Neutrophil (primary cell): ENCODE data around the gene SCP2.

ENCODE experiments used
- H3K27ac ChIP-seq: fragments of 200-600 bp; sonication (generic); 2 replicates; pipeline ENCODE4 v1.5.1; 2016; ENCODE audit warnings: mild to moderate bottlenecking, moderate library complexity
- H3K27me3 ChIP-seq: fragments of 200-600 bp; sonication (generic); 2 replicates; pipeline ENCODE4 v1.6.0; 2016; ENCODE audit warnings: mild to moderate bottlenecking
- H3K36me3 ChIP-seq: fragments of 200-600 bp; sonication (generic); 2 replicates; pipeline ENCODE4 v1.5.1; 2017
- H3K4me1 ChIP-seq, 2 experiments: fragments of 200-600 bp in 1 of 2; sonication (generic) in 1 of 2; 1 replicate in 1 of 2; 2 replicates in 1 of 2; pipeline versions ENCODE4 v1.5.1 to v1.6.1; 2013 to 2016; ENCODE audit warnings: low read depth in 1 of 2, low read length in 1 of 2, mild to moderate bottlenecking in 1 of 2, moderate library complexity in 1 of 2; ENCODE audit not compliant: control insufficient read depth in 1 of 2, insufficient read depth in 1 of 2
- H3K4me3 ChIP-seq, 2 experiments: fragments of 200-600 bp in 1 of 2; sonication (generic) in 1 of 2; 1 replicate in 1 of 2; 2 replicates in 1 of 2; pipeline ENCODE4 v1.5.1; 2013 to 2016; ENCODE audit warnings: low read depth in 1 of 2, low read length in 1 of 2, mild to moderate bottlenecking in 1 of 2, moderate library complexity in 1 of 2
- H3K9me3 ChIP-seq: fragments of 200-600 bp; sonication (generic); 2 replicates; pipeline ENCODE4 v1.5.1; 2016
- TF ChIP-seq, protein P1 (sequence below): fragments of 200-600 bp; sonication (generic); IDR thresholded peaks from 2 replicates; pipeline ENCODE4 v1.5.1; 2016; ENCODE audit warnings: antibody characterized with exemption

SCP2 gene

DNA sequence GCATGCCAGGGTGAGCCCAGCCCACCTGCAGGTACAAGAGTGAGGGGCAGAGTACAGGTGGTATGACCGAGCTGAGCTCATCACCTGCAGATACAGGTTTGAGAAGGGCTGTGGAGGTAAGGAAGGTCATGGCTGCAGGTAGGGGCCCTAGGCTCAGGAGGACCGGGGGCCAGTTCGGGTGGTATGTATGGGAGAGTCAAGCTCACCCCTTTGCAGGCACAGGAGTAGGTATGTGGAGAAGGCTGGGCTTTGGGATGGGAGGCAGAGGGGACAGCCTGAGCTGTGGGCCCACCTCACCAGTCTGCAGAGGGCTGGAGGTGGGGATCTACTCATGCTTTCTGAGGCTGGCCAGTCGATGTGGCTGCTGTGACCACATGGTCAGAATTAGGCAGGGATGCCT lies 152.2 kb downstream of the SCP2 start:
- Histone ChIP-seq H3K27ac (no peak overlapping the region), H3K4me3 (no peak overlapping the region)

DNA sequence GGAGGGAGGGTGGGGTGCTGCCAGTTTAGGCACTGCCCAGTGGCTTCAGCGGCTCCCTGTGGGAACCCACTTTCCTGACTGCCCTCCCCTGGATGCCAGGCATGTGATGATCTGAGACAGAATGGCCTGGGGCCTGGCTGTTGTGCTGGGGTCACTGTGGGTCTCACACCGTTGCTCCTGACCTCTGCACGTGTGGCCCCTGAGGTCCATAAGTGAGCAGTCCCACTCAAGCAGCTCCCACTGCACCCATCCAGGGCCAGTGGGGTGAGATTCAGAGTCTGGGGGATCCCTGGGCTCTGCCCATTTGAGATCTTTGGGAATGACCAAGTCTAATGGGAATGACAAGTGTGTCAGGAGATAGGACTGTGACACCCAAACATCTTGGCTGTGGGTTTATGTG lies 153.0 kb downstream of the SCP2 start:
- no peaks in the 10 kb centered on the region for H3K27me3 ChIP-seq
- H3K27ac ChIP-seq = no peak overlapping the region
- TF ChIP-seq, protein P1, sequence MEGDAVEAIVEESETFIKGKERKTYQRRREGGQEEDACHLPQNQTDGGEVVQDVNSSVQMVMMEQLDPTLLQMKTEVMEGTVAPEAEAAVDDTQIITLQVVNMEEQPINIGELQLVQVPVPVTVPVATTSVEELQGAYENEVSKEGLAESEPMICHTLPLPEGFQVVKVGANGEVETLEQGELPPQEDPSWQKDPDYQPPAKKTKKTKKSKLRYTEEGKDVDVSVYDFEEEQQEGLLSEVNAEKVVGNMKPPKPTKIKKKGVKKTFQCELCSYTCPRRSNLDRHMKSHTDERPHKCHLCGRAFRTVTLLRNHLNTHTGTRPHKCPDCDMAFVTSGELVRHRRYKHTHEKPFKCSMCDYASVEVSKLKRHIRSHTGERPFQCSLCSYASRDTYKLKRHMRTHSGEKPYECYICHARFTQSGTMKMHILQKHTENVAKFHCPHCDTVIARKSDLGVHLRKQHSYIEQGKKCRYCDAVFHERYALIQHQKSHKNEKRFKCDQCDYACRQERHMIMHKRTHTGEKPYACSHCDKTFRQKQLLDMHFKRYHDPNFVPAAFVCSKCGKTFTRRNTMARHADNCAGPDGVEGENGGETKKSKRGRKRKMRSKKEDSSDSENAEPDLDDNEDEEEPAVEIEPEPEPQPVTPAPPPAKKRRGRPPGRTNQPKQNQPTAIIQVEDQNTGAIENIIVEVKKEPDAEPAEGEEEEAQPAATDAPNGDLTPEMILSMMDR = no peak
- H3K4me3 ChIP-seq = no peak overlapping the region
- H3K36me3 ChIP-seq = no peaks in the 10 kb centered on the region
- H3K9me3 ChIP-seq = no peaks in the 10 kb centered on the region
- H3K4me1 ChIP-seq = no peaks in the 10 kb centered on the region

More for the DNA sequence above, 152.2 kb downstream of the SCP2 start:
- H3K27me3 ChIP-seq = no peaks in the 10 kb centered on the region
- no peaks in the 10 kb centered on the region for H3K4me1 ChIP-seq
- TF ChIP-seq, protein P1 = no peak
- no peaks in the 10 kb centered on the region for H3K9me3 ChIP-seq
- no peaks in the 10 kb centered on the region for H3K36me3 ChIP-seq

DNA sequence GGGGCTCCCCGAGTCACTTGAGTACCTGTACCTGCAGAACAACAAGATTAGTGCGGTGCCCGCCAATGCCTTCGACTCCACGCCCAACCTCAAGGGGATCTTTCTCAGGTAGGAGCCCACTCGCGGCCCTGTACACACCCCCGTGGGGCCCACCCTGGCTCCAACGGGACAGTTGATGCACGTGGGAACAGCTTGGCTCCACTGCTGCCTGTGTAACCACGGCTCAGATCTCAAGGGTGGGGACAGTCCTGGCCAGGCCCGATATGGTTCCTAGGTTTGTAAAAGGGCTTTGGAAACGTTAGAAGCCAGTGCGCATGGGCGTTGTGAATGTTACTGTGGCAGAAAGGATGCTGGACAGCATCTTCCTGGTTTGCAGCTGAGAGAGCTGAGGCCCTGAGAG lies 153.7 kb downstream of the SCP2 start:
- H3K27me3 ChIP-seq = no peaks in the 10 kb centered on the region
- H3K9me3 ChIP-seq = no peaks in the 10 kb centered on the region
- TF ChIP-seq, protein P1 = no peak
- H3K4me1 ChIP-seq = no peaks in the 10 kb centered on the region
- no peaks in the 10 kb centered on the region for H3K36me3 ChIP-seq
- no peak overlapping the region for H3K4me3 ChIP-seq
- H3K27ac ChIP-seq = no peak overlapping the region

DNA sequence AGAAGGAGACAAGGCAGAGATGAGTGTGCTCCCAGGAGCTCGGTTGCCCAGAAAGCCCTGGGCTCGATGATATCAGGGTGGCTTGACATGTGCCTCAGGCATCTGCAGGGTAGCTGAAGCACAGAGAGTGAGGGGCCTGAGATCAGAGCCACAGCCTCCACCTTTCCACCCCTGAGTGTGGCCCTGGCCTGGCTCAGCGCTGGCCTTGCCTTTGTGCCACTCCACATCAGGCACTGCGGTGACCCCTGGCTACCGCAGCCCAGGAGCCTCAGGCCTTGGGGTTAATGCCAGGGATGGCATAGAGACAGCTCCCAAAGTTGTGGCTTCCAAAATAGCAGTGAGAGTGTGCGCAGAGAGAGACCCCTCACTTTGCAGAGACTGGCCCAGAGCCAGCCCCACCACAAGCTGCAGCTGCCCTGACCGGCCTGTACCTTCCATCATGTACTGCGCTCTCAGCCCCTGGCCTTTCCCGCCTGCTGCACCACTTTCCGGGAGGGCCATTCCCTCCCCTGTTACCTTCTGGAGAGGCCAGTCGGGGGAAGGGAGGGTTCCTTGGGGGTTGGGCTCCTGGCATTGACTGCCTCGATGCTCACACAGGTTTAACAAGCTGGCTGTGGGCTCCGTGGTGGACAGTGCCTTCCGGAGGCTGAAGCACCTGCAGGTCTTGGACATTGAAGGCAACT lies 154.4 kb downstream of the SCP2 start:
- Histone ChIP-seq H3K9me3 (no peaks in the 10 kb centered on the region), H3K36me3 (no peaks in the 10 kb centered on the region), H3K27me3 (no peaks in the 10 kb centered on the region), H3K4me3 (no peak overlapping the region), H3K4me1 (no peaks in the 10 kb centered on the region), H3K27ac (no peak overlapping the region)
- TF ChIP-seq, protein P1 = no peak

DNA sequence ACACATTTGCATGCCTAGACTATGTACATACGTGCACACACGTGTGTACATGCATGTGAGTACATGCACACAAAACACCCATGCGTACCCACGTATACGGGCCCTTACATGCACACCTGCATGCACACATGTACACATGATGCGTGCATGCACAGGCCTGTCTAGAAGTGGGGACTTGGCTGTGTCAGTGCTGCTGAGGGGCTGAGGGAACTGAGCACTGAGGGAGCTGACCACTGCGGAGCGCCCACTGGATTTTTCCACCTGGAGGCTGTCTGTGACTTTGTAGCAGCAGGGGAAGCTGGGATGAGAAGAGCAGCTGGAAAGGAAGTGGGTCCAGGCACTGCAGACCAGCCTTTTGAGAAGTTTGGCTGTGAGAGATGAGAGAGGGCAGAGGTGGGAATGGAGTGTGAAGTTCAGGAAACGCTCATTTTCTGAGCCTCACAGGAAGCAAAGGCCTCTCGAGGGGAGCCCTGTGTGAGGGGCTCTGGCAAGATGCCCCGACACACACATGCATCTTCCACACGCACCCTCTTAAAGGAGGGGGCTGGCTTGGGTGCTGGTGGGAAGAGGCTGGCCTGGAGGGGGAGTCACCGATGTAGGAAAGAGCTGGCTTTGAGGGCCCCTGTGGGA lies 155.9 kb downstream of the SCP2 start:
- no peak overlapping the region for H3K4me3 ChIP-seq
- no peaks in the 10 kb centered on the region for H3K4me1 ChIP-seq
- TF ChIP-seq, protein P1 = no peak
- no peaks in the 10 kb centered on the region for H3K27me3 ChIP-seq
- H3K36me3 ChIP-seq = no peaks in the 10 kb centered on the region
- H3K27ac ChIP-seq = no peak overlapping the region
- H3K9me3 ChIP-seq = no peaks in the 10 kb centered on the region
